ENCODE data around the gene GALE. TPM values are rescaled to one million over a fixed set of nuclear protein-coding genes. Genes with fewer than 3 reads are reported as not detected.

The GALE gene
- total RNA-seq, 4 donors from 2014 or later = 28.5 to 166 (median 124) TPM

DNA sequence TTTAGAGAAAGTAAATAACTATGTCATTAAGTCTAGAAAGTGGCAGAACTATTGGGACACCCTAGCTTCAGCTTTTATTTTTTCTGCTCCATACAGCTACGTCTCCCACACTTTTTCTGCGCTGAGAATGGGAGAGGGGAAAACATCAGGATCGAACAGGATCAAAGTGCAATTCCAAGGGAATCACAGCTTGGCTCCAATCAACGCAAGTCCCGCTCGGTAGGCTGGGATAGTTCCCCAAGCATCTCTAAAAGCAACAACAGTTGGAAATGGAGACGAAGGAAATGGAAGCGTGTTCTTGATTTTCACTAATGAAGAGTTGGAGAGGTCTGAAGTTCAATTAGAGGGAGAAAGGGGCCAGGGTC is 24.1 kb upstream of the GALE start:
- no peak for TF ChIP-seq EP300 (IDR thresholded peaks at IDR 0.05; ENCODE audit: low read depth)
- TF ChIP-seq POLR2A (IDR thresholded peaks at IDR 0.05) = no peak
- TF ChIP-seq, protein P1, sequence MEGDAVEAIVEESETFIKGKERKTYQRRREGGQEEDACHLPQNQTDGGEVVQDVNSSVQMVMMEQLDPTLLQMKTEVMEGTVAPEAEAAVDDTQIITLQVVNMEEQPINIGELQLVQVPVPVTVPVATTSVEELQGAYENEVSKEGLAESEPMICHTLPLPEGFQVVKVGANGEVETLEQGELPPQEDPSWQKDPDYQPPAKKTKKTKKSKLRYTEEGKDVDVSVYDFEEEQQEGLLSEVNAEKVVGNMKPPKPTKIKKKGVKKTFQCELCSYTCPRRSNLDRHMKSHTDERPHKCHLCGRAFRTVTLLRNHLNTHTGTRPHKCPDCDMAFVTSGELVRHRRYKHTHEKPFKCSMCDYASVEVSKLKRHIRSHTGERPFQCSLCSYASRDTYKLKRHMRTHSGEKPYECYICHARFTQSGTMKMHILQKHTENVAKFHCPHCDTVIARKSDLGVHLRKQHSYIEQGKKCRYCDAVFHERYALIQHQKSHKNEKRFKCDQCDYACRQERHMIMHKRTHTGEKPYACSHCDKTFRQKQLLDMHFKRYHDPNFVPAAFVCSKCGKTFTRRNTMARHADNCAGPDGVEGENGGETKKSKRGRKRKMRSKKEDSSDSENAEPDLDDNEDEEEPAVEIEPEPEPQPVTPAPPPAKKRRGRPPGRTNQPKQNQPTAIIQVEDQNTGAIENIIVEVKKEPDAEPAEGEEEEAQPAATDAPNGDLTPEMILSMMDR (IDR thresholded peaks at IDR 0.05) = no peak
- TF ChIP-seq POLR2AphosphoS5 (IDR thresholded peaks at IDR 0.05) = no peak
- intact Hi-C loops (cut with DNase I; ENCODE audit: low total_unique reads) (no loop called here), in situ Hi-C loops (cut with MboI; ENCODE audit: low pct_ligation_motif_present in 1 of 4, low pct_unique_long_range_greater_than_20kb in 1 of 4, low sequenced_read_pairs in 3 of 4) (loop anchor here in 1 of 4 donors (25.0 kb wide), 1 partner anchor 88 kb away; the partner anchor contains the start of gene CNR2)
- H3K36me3 ChIP-seq = no peaks in the 10 kb centered on the region
- peak overlapping the region; percentile 90 to 96 (median 93) for H3K27ac ChIP-seq
- WGBS, 2 donors (ENCODE audit: low coverage in 1 of 2) = 3 to 6% methylated on average over 8 of the region's 8 CpGs
- no peak for DNase-seq
- H3K27me3 ChIP-seq = no peaks in the 10 kb centered on the region
- peak overlapping the region; percentile 89 to 100 (median 90) for H3K4me3 ChIP-seq
- H3K9me3 ChIP-seq = no peaks in the 10 kb centered on the region
- H3K4me1 ChIP-seq = peaks cover 0 to 14% (median 7%) of the 10 kb centered on the region in 4 donors

GRCh38 chr1:23823767-23824166 is 23.2 kb upstream of the GALE start:
- WGBS, 2 donors (ENCODE audit: low coverage in 1 of 2) = 89 to 100% methylated on average over 1 to 7 of the region's 7 CpGs
- Histone ChIP-seq H3K27ac (no peak overlapping the region), H3K27me3 (no peaks in the 10 kb centered on the region), H3K4me1 (peaks cover 0 to 14% (median 7%) of the 10 kb centered on the region in 4 donors), H3K36me3 (no peaks in the 10 kb centered on the region), H3K4me3 (no peak overlapping the region), H3K9me3 (no peaks in the 10 kb centered on the region)
- TF ChIP-seq POLR2AphosphoS5 (IDR thresholded peaks at IDR 0.05) = no peak
- no peak for TF ChIP-seq POLR2A (IDR thresholded peaks at IDR 0.05)
- TF ChIP-seq, protein P1 (IDR thresholded peaks at IDR 0.05) = no peak
- TF ChIP-seq EP300 (IDR thresholded peaks at IDR 0.05; ENCODE audit: low read depth) = no peak
- in situ Hi-C loops (cut with MboI; ENCODE audit: low pct_ligation_motif_present in 1 of 4, low pct_unique_long_range_greater_than_20kb in 1 of 4, low sequenced_read_pairs in 3 of 4) (loop anchor here in 1 of 4 donors (25.0 kb wide), 1 partner anchor 89 kb away; the partner anchor contains the start of gene CNR2), intact Hi-C loops (cut with DNase I; ENCODE audit: low total_unique reads) (no loop called here)
- no peak for DNase-seq

GRCh38 chr1:23817633-23818032 is 17.1 kb upstream of the GALE start:
- H3K27ac ChIP-seq = no peak overlapping the region
- no peaks in the 10 kb centered on the region for H3K4me1 ChIP-seq
- no peaks in the 10 kb centered on the region for H3K27me3 ChIP-seq
- no peaks in the 10 kb centered on the region for H3K9me3 ChIP-seq
- no peak for DNase-seq
- intact Hi-C loops (cut with DNase I; ENCODE audit: low total_unique reads) = no loop called here
- TF ChIP-seq POLR2AphosphoS5 (IDR thresholded peaks at IDR 0.05) (no peak), POLR2A (IDR thresholded peaks at IDR 0.05) (no peak), EP300 (IDR thresholded peaks at IDR 0.05; ENCODE audit: low read depth) (no peak)
- TF ChIP-seq, protein P1 (IDR thresholded peaks at IDR 0.05) = no peak
- no peak overlapping the region for H3K4me3 ChIP-seq
- 67 to 69% methylated on average over 3 of the region's 3 CpGs for WGBS, 2 donors (ENCODE audit: low coverage in 1 of 2)
- peaks cover 0 to 46% (median 16%) of the 10 kb centered on the region in 4 donors for H3K36me3 ChIP-seq
- in situ Hi-C loops (cut with MboI; ENCODE audit: low pct_ligation_motif_present in 1 of 4, low pct_unique_long_range_greater_than_20kb in 1 of 4, low sequenced_read_pairs in 3 of 4) = loop anchor here in 1 of 4 donors (25.0 kb wide), 1 partner anchor 95 kb away; the partner anchor contains the start of gene CNR2

DNA sequence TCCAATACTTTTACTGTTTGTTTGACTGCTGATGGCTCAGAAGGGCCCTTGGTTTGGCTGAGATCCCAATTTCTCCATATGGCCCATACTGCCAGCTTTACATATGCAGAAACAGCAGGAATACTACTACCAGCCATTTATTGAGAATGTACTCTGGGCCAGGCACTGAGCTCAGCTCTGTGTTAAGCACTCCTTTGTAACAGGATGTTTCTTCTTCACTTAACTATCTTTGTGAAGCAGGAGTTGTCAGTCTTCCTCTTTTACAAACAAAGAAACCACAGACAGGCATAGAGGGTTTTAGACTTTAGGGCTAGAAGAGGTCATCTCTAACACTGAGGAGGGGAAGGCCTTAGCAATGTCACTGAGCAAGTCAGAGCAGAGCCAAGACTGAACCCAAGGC is 16.4 kb upstream of the GALE start:
- Histone ChIP-seq H3K4me1 (no peaks in the 10 kb centered on the region), H3K27ac (no peak overlapping the region), H3K4me3 (no peak overlapping the region), H3K27me3 (no peaks in the 10 kb centered on the region), H3K9me3 (no peaks in the 10 kb centered on the region), H3K36me3 (peaks cover 0 to 46% (median 16%) of the 10 kb centered on the region in 4 donors)
- DNase-seq = no peak
- intact Hi-C loops (cut with DNase I; ENCODE audit: low total_unique reads) (no loop called here), in situ Hi-C loops (cut with MboI; ENCODE audit: low pct_ligation_motif_present in 1 of 4, low pct_unique_long_range_greater_than_20kb in 1 of 4, low sequenced_read_pairs in 3 of 4) (loop anchor here in 1 of 4 donors (25.0 kb wide), 1 partner anchor 95 kb away; the partner anchor contains the start of gene CNR2)
- no peak for TF ChIP-seq POLR2AphosphoS5 (IDR thresholded peaks at IDR 0.05)
- TF ChIP-seq, protein P1 (IDR thresholded peaks at IDR 0.05) = no peak
